K562 (cell line): Measurements from ENCODE around the gene GRAMD2B.

Source experiments
- ARID2 ChIP-seq: fragments of 450-650 bp; IDR thresholded peaks from 2 replicates; pipeline ENCODE4 v1.6.1; 2017; ENCODE audit warnings: antibody characterized with exemption, mild to moderate bottlenecking
- CCAR2 ChIP-seq: fragments of 200-400 bp; formaldehyde crosslinking; IDR thresholded peaks from 2 replicates; pipeline ENCODE4 v1.6.1; 2017; ENCODE audit warnings: mild to moderate bottlenecking, low read depth, low read length
- JUND ChIP-seq, 2 experiments: IDR thresholded peaks; 2 replicates in 1 of 2; 3 replicates in 1 of 2; pipeline ENCODE4 v1.6.1; 2011; ENCODE audit warnings: borderline replicate concordance in 2 of 2, low read depth in 2 of 2, low read length in 2 of 2, improper control_type of control experiment in 1 of 2, missing biosample characterization in 1 of 2, missing genetic modification characterization in 1 of 2, missing genetic modification reagents in 1 of 2
- KLF10 ChIP-seq: fragments of 250-450 bp; sonication (Bioruptor Pico); IDR thresholded peaks from 2 replicates; pipeline ENCODE4 v1.6.1; 2021; ENCODE audit warnings: matching md5 sums
- MAX ChIP-seq: sonication (generic); formaldehyde crosslinking; IDR thresholded peaks from 2 replicates; pipeline ENCODE4 v1.9.0; 2022; ENCODE audit warnings: mild to moderate bottlenecking, missing genetic modification reagents
- MAZ ChIP-seq, 2 experiments: fragments of 450-650 bp in 1 of 2; sonication (generic) in 1 of 2; formaldehyde crosslinking; IDR thresholded peaks in 1 of 2; conservative IDR thresholded peaks in 1 of 2; 2 replicates each; pipeline versions ENCODE4 v1.4.0 to v1.5.0; 2020; ENCODE audit warnings: mild to moderate bottlenecking in 1 of 2, missing genetic modification reagents in 1 of 2
- MYBL2 ChIP-seq, 2 experiments: fragments of 450-650 bp in 1 of 2; sonication (generic) in 1 of 2; formaldehyde crosslinking in 1 of 2; IDR thresholded peaks; 2 replicates each; pipeline versions ENCODE4 v1.6.1 to v1.8.1; 2017 to 2022; ENCODE audit warnings: borderline replicate concordance in 1 of 2, inconsistent platforms in 1 of 2, low read depth in 1 of 2, mild to moderate bottlenecking in 1 of 2, missing genetic modification reagents in 1 of 2, moderate library complexity in 1 of 2
- THRB ChIP-seq: fragments of 450-650 bp; formaldehyde crosslinking; conservative IDR thresholded peaks from 2 replicates; pipeline ENCODE4 v1.4.0; 2022; ENCODE audit warnings: mild to moderate bottlenecking, missing genetic modification characterization
- ZNF12 ChIP-seq: sonication (generic); formaldehyde crosslinking; IDR thresholded peaks from 2 replicates; pipeline ENCODE4 v1.4.0; 2020; ENCODE audit warnings: mild to moderate bottlenecking, missing genetic modification reagents

GRCh38 chr5:126535856-126536545 lies 112.8 kb downstream of the GRAMD2B start:
- TF ChIP-seq ZNF12 (CRISPR knock-in tag) (no peak), MAZ (CRISPR knock-in tag; conservative IDR thresholded peaks at IDR 0.05 in 1 of 2, IDR thresholded peaks at IDR 0.05 in 1 of 2) (no peak), JUND (IDR thresholded peaks at IDR 0.05; ENCODE audit: borderline replicate concordance, low read depth, low read length) (no peak), JUND (tag; IDR thresholded peaks at IDR 0.05; ENCODE audit: borderline replicate concordance, low read depth, low read length) (no peak), CCAR2 (no peak), ARID2 (no peak), MYBL2 (IDR thresholded peaks at IDR 0.05; ENCODE audit: low read depth) (no peak), MYBL2 (CRISPR knock-in tag; IDR thresholded peaks at IDR 0.05; ENCODE audit: borderline replicate concordance) (no peak), THRB (CRISPR knock-in tag) (no peak), KLF10 (CRISPR knock-in tag) (no peak), MAX (CRISPR knock-in tag) (no peak)
